ENCODE results near the gene EXOSC7. TPM values are rescaled to one million over a fixed set of nuclear protein-coding genes. Genes with fewer than 3 reads are reported as not detected.

Gene EXOSC7
- total and polyA plus RNA-seq, 12 donors, result 68.9 to 214 (median 81.6) TPM

DNA sequence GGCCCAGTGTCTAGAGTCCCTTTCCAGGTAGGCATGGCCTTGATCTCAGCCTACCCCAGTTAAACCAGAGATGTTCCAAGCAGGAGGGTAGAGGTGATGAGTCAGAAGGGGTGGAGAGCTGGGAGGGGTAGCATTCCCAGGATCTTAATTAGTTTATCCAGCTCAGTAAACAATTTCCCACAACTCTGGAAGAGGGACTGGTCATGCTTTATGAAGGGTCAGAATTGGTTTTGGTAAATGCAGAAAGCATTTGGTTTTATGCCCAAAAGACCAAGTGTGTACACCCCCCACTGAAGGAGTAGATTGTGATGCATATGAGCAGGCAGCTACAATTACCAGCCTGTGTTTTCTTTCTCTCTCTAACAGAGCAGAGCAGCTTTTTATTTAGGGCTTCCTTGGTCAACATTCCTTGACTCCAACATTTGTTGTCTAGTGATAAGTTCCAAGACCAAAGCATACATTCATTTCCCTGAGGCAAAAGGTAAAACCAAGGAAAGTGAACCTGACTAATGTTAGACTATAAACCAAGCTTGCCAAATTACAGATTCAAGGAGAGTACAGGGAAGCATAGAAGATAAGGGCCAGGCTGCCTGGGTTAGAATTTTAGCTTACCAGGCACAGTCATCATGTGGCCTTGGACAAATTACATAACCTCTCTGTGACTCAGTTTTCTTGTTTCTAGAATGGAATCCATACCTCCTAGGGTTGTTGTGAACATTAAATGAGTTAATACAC is 17.6 kb downstream of the EXOSC7 start:
- DNase-seq, result peak; percentile 52 to 76 (median 67)
- intact Hi-C loops (cut with DNase I), result loop anchor here in 1 of 2 donors (5.0 kb wide), 1 partner anchor 131 kb away; the partner anchor contains the start of gene TMEM42
- TF ChIP-seq, protein P1, sequence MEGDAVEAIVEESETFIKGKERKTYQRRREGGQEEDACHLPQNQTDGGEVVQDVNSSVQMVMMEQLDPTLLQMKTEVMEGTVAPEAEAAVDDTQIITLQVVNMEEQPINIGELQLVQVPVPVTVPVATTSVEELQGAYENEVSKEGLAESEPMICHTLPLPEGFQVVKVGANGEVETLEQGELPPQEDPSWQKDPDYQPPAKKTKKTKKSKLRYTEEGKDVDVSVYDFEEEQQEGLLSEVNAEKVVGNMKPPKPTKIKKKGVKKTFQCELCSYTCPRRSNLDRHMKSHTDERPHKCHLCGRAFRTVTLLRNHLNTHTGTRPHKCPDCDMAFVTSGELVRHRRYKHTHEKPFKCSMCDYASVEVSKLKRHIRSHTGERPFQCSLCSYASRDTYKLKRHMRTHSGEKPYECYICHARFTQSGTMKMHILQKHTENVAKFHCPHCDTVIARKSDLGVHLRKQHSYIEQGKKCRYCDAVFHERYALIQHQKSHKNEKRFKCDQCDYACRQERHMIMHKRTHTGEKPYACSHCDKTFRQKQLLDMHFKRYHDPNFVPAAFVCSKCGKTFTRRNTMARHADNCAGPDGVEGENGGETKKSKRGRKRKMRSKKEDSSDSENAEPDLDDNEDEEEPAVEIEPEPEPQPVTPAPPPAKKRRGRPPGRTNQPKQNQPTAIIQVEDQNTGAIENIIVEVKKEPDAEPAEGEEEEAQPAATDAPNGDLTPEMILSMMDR (IDR thresholded peaks at IDR 0.05), result no peak
- TF ChIP-seq POLR2A (IDR thresholded peaks at IDR 0.05), result no peak
- peaks cover 0 to 26% of the 10 kb centered on the region in 2 donors for H3K36me3 ChIP-seq (replicated peaks in 1 of 2)
- no peaks in the 10 kb centered on the region for H3K27me3 ChIP-seq
- H3K9me3 ChIP-seq (replicated peaks in 1 of 3), result no peaks in the 10 kb centered on the region
- no peak overlapping the region for H3K4me3 ChIP-seq
- peak overlapping the region; percentile 40 to 91 (median 75) for H3K27ac ChIP-seq
- H3K4me1 ChIP-seq (replicated peaks in 1 of 2), result peaks cover 54 to 72% of the 10 kb centered on the region in 2 donors

DNA sequence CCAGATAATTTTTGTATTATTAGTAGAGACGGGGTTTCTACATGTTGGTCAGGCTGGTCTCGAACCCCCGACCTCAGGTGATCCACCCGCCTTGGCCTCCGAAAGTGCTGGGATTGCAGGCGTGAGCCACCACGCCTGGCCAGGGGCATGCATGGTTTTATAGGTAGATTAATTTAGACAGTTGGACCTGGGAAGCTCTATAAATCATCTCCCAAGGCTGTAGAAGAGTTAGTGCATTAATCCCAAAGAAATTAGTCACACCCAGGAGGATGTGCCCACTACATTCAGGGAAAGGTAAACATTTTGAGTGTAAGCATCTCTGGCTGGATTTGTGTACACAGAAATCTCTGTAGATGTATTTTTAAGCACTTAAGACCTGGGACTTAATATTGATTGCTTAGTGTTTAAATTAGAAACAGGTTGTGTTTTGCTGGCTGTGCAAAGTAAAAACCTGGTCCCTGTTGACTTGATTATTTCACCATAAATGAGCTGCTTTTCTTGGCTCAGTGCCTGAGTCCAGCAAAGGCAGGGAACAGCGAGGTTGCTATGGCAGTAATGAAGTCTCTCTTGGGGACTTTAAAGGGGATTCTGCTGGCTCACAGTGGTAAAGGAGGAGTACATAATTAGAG is 19.2 kb downstream of the EXOSC7 start:
- peak; percentile 51 to 85 (median 68) for DNase-seq
- H3K4me1 ChIP-seq (replicated peaks in 1 of 2), result peaks cover 45 to 64% of the 10 kb centered on the region in 2 donors
- no peaks in the 10 kb centered on the region for H3K9me3 ChIP-seq (replicated peaks in 1 of 3)
- no peak for TF ChIP-seq POLR2A (IDR thresholded peaks at IDR 0.05)
- TF ChIP-seq, protein P1 (IDR thresholded peaks at IDR 0.05), result no peak
- intact Hi-C loops (cut with DNase I), result no loop called here
- H3K36me3 ChIP-seq (replicated peaks in 1 of 2), result peaks cover 0 to 38% of the 10 kb centered on the region in 2 donors
- H3K27ac ChIP-seq, result peak overlapping the region; percentile 68 to 87 (median 75)
- H3K27me3 ChIP-seq, result no peaks in the 10 kb centered on the region
- WGBS, 4 donors, result 31 to 61% (median 59%) methylated on average over 1 to 8 of the region's 8 CpGs
- no peak overlapping the region for H3K4me3 ChIP-seq

DNA sequence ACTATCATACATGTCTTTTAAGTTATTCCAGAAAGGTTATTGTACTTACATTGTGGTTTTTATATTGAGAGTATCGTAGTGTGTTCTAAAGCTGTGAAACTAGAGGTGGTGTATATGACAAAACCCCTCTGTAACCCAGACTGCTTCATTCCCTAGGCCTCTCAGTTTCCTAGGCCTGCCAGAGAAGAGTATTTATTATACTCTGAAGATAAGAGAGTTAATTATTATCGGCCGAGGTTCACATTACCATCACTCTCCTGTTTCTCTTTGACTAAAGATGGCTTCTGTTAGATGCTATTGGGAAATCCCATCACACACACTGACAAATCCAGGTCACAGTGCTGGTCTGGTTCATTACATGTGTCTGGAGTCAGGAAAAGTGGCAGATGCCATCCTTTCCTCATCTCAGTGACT is 20.5 kb downstream of the EXOSC7 start:
- Histone ChIP-seq H3K27me3 (no peaks in the 10 kb centered on the region), H3K4me1 (replicated peaks in 1 of 2) (peaks cover 53 to 68% of the 10 kb centered on the region in 2 donors), H3K9me3 (replicated peaks in 1 of 3) (no peaks in the 10 kb centered on the region), H3K36me3 (replicated peaks in 1 of 2) (peaks cover 0 to 37% of the 10 kb centered on the region in 2 donors), H3K4me3 (no peak overlapping the region), H3K27ac (peak overlapping the region; percentile 68 to 87 (median 75))
- WGBS, 4 donors, result 23 to 39% (median 36%) methylated on average over 3 of the region's 3 CpGs
- TF ChIP-seq POLR2A (IDR thresholded peaks at IDR 0.05), result no peak
- TF ChIP-seq, protein P1 (IDR thresholded peaks at IDR 0.05), result no peak
- intact Hi-C loops (cut with DNase I), result no loop called here
- DNase-seq, result peak in 2 of 7 donors; percentile 72 to 83

- DNase-seq, result no peak
- intact Hi-C loops (cut with DNase I), result no loop called here
These were observed 23.7 kb downstream of the EXOSC7 start for GRCh38 chr3:44999782-45000181.

More at GRCh38 chr3:44999782-45000181, 23.7 kb downstream of the EXOSC7 start:
- no peak for TF ChIP-seq POLR2A (IDR thresholded peaks at IDR 0.05)
- TF ChIP-seq, protein P1 (IDR thresholded peaks at IDR 0.05), result no peak
- Histone ChIP-seq H3K36me3 (replicated peaks in 1 of 2) (peaks cover 0 to 59% of the 10 kb centered on the region in 2 donors), H3K4me1 (replicated peaks in 1 of 2) (peaks cover 34 to 41% of the 10 kb centered on the region in 2 donors), H3K4me3 (no peak overlapping the region), H3K9me3 (replicated peaks in 1 of 3) (no peaks in the 10 kb centered on the region), H3K27ac (peak overlapping the region in 4 of 5 donors; percentile 54 to 87 (median 69)), H3K27me3 (no peaks in the 10 kb centered on the region)
- WGBS, 4 donors, result 86 to 90% (median 90%) methylated on average over 2 of the region's 2 CpGs

Data from adrenal gland (tissue), 12 donors.